Naive B cell (primary cell): ENCODE results near the gene CRYL1. TPM values are rescaled to one million over a fixed set of nuclear protein-coding genes. Genes with fewer than 3 reads are reported as not detected.

Experiments
- ATAC-seq, 2 donors: fragments of 150-1000 bp; cut with Tn5 transposase; 2 replicates each; pipeline ENCODE4 v1.10.0; 2021; ENCODE audit warnings: low read depth in 2 of 2, mild to moderate bottlenecking in 2 of 2, moderate library complexity in 2 of 2
- DNase-seq: peaks from one replicate; pipeline ENCODE4 v3.0.0; 2022
- H3K27ac Mint-ChIP-seq, 6 donors: one replicate each; pipeline ENCODE4 v1.8.0; 2020 to 2022; ENCODE audit warnings: mild to moderate bottlenecking in 6 of 6, mixed read lengths in 6 of 6, moderate library complexity in 5 of 6, inconsistent platforms in 2 of 6
- H3K27me3 Mint-ChIP-seq, 3 donors: one replicate each; pipeline ENCODE4 v1.8.0; 2021 to 2022; ENCODE audit warnings: mixed read lengths in 3 of 3, mild to moderate bottlenecking in 1 of 3
- H3K36me3 Mint-ChIP-seq, 2 donors: one replicate each; pipeline ENCODE4 v1.8.0; 2020 to 2022; ENCODE audit warnings: mixed read lengths in 2 of 2, inconsistent platforms in 1 of 2, mild to moderate bottlenecking in 1 of 2
- H3K4me1 Mint-ChIP-seq, 3 donors: one replicate each; pipeline ENCODE4 v1.8.0; 2020 to 2022; ENCODE audit warnings: mixed read lengths in 3 of 3, inconsistent platforms in 1 of 3, mild to moderate bottlenecking in 1 of 3, moderate library complexity in 1 of 3
- H3K4me3 Mint-ChIP-seq, 8 donors: one replicate each; pipeline ENCODE4 v1.8.0; 2020 to 2022; ENCODE audit warnings: mild to moderate bottlenecking in 8 of 8, mixed read lengths in 8 of 8, moderate library complexity in 8 of 8, inconsistent platforms in 2 of 8
- H3K9me3 Mint-ChIP-seq, 7 donors: one replicate each; pipeline ENCODE4 v1.8.0; 2020 to 2022; ENCODE audit warnings: mixed read lengths in 7 of 7, mild to moderate bottlenecking in 5 of 7, inconsistent platforms in 2 of 7, moderate library complexity in 1 of 7
- polyA plus RNA-seq, 6 donors: library from polyadenylated mRNA; unstranded; fragments of 300-500 nt; fragmentation: Illumina TruSeq; gene quantifications; one replicate each; pipeline ENCODE4 v1.2.3, GENCODE V29; 2021; ENCODE audit warnings: low read depth in 6 of 6

CRYL1 gene
- polyA plus RNA-seq, 6 donors from 2014 or later = 18.4 to 35.4 (median 25.8) TPM

- H3K27ac Mint-ChIP-seq = peak overlapping the region in 1 of 6 donors; percentile 16
- no peak for ATAC-seq
- no peak for DNase-seq
- no peaks in the 10 kb centered on the region for H3K9me3 Mint-ChIP-seq
- no peaks in the 10 kb centered on the region for H3K36me3 Mint-ChIP-seq
- no peak overlapping the region for H3K4me3 Mint-ChIP-seq
- H3K27me3 Mint-ChIP-seq = no peaks in the 10 kb centered on the region
- H3K4me1 Mint-ChIP-seq = no peaks in the 10 kb centered on the region
These were observed 33.3 kb upstream of the CRYL1 start for GRCh38 chr13:20558982-20559381.

GRCh38 chr13:20553311-20553710 lies 27.7 kb upstream of the CRYL1 start:
- no peak overlapping the region for H3K27ac Mint-ChIP-seq
- no peaks in the 10 kb centered on the region for H3K9me3 Mint-ChIP-seq
- ATAC-seq (no peak), DNase-seq (no peak)
- no peaks in the 10 kb centered on the region for H3K27me3 Mint-ChIP-seq
- H3K4me3 Mint-ChIP-seq = no peak overlapping the region
- no peaks in the 10 kb centered on the region for H3K36me3 Mint-ChIP-seq
- H3K4me1 Mint-ChIP-seq = no peaks in the 10 kb centered on the region

DNA sequence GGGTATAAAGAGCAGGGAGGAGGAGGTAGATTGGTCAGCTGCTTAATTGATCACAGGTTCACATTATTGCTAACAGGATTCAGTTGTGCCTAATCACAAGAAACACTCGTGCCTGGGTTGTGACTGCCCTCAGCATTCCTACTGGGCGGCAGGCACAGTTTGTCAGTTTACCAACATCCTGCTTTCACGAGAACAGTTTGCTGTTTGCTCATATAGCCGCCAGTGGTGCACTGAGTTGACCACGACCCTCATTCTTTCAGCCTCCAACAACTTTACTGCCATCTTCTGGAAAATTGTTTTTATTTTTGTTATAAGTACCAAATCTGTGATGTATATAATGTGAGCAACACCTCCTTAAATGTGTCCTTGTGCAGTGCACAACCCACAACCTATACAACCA lies 25.1 kb upstream of the CRYL1 start:
- ATAC-seq = no peak
- Mint-ChIP-seq H3K4me3 (no peak overlapping the region), H3K27ac (no peak overlapping the region), H3K27me3 (no peaks in the 10 kb centered on the region), H3K9me3 (no peaks in the 10 kb centered on the region), H3K36me3 (no peaks in the 10 kb centered on the region), H3K4me1 (peaks cover 14 to 20% (median 20%) of the 10 kb centered on the region in 3 donors)
- DNase-seq = no peak

- Mint-ChIP-seq H3K27ac (peak overlapping the region in 3 of 6 donors; percentile 21 to 86 (median 60)), H3K4me3 (peak overlapping the region in 4 of 8 donors; percentile 17 to 36 (median 30)), H3K9me3 (no peaks in the 10 kb centered on the region)
These were observed 21.8 kb upstream of the CRYL1 start for GRCh38 chr13:20547479-20547908.

DNA sequence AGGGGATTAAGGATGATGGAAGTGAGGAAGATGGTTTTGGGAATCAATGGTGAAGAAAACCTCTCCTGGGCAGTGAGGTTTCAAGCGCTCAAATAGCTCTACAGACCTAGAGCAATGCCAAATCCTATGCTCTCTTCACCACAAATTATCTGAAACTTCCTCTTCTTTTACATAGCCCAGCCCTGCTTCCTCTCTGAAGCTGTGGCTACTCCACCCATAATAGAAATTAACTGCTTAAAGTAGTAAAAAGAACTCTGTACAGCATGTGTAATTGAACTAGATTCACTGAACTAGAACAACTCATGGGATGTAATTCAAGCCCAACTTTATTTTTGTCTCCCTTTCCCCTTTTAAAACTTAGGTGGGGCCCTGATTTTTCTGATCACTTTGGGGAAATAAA lies 20.9 kb upstream of the CRYL1 start:
- peaks cover 26 to 45% (median 42%) of the 10 kb centered on the region in 3 donors for H3K4me1 Mint-ChIP-seq
- no peaks in the 10 kb centered on the region for H3K36me3 Mint-ChIP-seq
- no peaks in the 10 kb centered on the region for H3K27me3 Mint-ChIP-seq
- ATAC-seq (peak; percentile 78 to 82), DNase-seq (peak; percentile 35)
- no peaks in the 10 kb centered on the region for H3K9me3 Mint-ChIP-seq
- H3K4me3 Mint-ChIP-seq = peak overlapping the region; percentile 2 to 65 (median 28)
- H3K27ac Mint-ChIP-seq = peak overlapping the region; percentile 3 to 76 (median 9)

More at GRCh38 chr13:20547479-20547908, 21.8 kb upstream of the CRYL1 start:
- ATAC-seq (no peak), DNase-seq (no peak)
- Mint-ChIP-seq H3K27me3 (no peaks in the 10 kb centered on the region), H3K36me3 (no peaks in the 10 kb centered on the region), H3K4me1 (peaks cover 26 to 45% (median 42%) of the 10 kb centered on the region in 3 donors)

- H3K27ac Mint-ChIP-seq = peak overlapping the region; percentile 91 to 98 (median 95)
- DNase-seq (peak; percentile 25), ATAC-seq (peak; percentile 72 to 81)
These were observed 18.7 kb upstream of the CRYL1 start for GRCh38 chr13:20544201-20544923.

GRCh38 chr13:20536992-20537391 lies 11.3 kb upstream of the CRYL1 start:
- no peaks in the 10 kb centered on the region for H3K4me1 Mint-ChIP-seq
- DNase-seq (no peak), ATAC-seq (no peak)
- no peaks in the 10 kb centered on the region for H3K27me3 Mint-ChIP-seq
- H3K4me3 Mint-ChIP-seq = no peak overlapping the region
- no peaks in the 10 kb centered on the region for H3K36me3 Mint-ChIP-seq
- H3K27ac Mint-ChIP-seq = no peak overlapping the region
- H3K9me3 Mint-ChIP-seq = peaks cover 0 to 31% (median 7%) of the 10 kb centered on the region in 7 donors

More at GRCh38 chr13:20544201-20544923, 18.7 kb upstream of the CRYL1 start:
- peak overlapping the region; percentile 84 to 93 (median 88) for H3K4me3 Mint-ChIP-seq
- peaks cover 0 to 5% (median 0%) of the 10 kb centered on the region in 7 donors for H3K9me3 Mint-ChIP-seq
- H3K4me1 Mint-ChIP-seq = peaks cover 26 to 45% (median 42%) of the 10 kb centered on the region in 3 donors
- H3K36me3 Mint-ChIP-seq = no peaks in the 10 kb centered on the region
- no peaks in the 10 kb centered on the region for H3K27me3 Mint-ChIP-seq

- Mint-ChIP-seq H3K36me3 (no peaks in the 10 kb centered on the region), H3K4me3 (no peak overlapping the region), H3K9me3 (peaks cover 0 to 26% (median 10%) of the 10 kb centered on the region in 7 donors), H3K27ac (no peak overlapping the region), H3K27me3 (peaks cover 0 to under 1% (median under 1%) of the 10 kb centered on the region in 3 donors), H3K4me1 (no peaks in the 10 kb centered on the region)
- ATAC-seq = no peak
- no peak for DNase-seq
These were observed 8.5 kb upstream of the CRYL1 start for GRCh38 chr13:20534038-20534608.

- Mint-ChIP-seq H3K36me3 (no peaks in the 10 kb centered on the region), H3K27me3 (peaks cover 0 to 13% (median 11%) of the 10 kb centered on the region in 3 donors), H3K27ac (no peak overlapping the region), H3K4me1 (peaks cover 12 to 18% (median 12%) of the 10 kb centered on the region in 3 donors), H3K4me3 (peak overlapping the region in 1 of 8 donors; percentile 57), H3K9me3 (peaks cover 0 to 4% (median 0%) of the 10 kb centered on the region in 7 donors)
- DNase-seq (no peak), ATAC-seq (no peak)
These were observed 2.8 kb upstream of the CRYL1 start for GRCh38 chr13:20528452-20528851.

DNA sequence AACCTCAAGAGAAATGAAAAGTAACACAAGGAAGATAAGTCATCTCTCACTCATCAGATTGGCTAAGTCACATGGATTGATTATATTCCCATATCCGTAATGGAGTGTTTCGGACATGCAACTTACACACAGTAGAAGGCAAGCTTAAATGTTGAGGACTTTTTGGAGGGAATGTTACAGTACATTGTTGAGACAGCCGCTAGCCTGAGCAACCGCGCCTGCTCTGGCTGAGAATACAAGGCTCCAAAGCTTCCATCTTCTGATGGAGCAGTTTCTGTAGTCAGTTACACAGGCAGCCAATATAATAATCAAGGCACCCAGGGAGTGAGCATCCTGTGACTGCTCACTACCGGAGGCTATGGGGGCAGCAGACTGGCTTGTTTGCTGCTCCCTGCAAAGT lies 1.0 kb upstream of the CRYL1 start:
- Mint-ChIP-seq H3K4me1 (peaks cover 12 to 18% (median 12%) of the 10 kb centered on the region in 3 donors), H3K27ac (peak overlapping the region in 5 of 6 donors; percentile 19 to 97 (median 78)), H3K9me3 (peaks cover 0 to 3% (median 0%) of the 10 kb centered on the region in 7 donors), H3K36me3 (no peaks in the 10 kb centered on the region), H3K4me3 (peak overlapping the region; percentile 69 to 94 (median 92)), H3K27me3 (peaks cover 0 to 13% (median 11%) of the 10 kb centered on the region in 3 donors)
- ATAC-seq (no peak), DNase-seq (no peak)

DNA sequence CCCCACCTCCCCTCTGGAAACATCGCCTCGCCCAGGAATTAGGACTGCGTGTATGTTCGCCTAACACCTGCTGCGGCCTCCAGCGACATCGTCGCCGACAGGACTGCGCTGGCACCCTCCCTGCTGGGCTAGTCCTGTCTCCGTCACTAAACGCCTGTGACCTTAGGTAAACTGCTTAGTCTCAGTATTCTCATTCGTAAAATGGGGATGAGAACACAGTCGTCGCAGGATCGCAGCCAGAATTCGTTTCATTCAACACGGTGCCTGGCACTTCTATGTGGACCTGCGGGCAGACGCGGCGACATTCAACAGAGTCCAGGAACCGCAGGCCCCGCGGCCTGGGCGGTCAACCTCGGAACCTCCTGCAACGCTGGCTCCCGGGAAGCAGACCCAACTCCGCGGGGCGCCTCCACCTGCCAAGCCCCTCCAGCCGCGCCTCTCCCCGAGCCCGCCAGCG lies 485 bp downstream of the CRYL1 start:
- no peaks in the 10 kb centered on the region for H3K9me3 Mint-ChIP-seq

GRCh38 chr13:20521364-20522115 lies 4.1 kb downstream of the CRYL1 start:
- DNase-seq = no peak
- peaks cover 10 to 22% (median 20%) of the 10 kb centered on the region in 3 donors for H3K4me1 Mint-ChIP-seq
- no peak for ATAC-seq
- peak overlapping the region in 1 of 6 donors; percentile 27 for H3K27ac Mint-ChIP-seq
- H3K4me3 Mint-ChIP-seq = no peak overlapping the region
- peaks cover 0 to 9% of the 10 kb centered on the region in 2 donors for H3K36me3 Mint-ChIP-seq
- H3K9me3 Mint-ChIP-seq = no peaks in the 10 kb centered on the region
- H3K27me3 Mint-ChIP-seq = no peaks in the 10 kb centered on the region

More for the DNA sequence above, 485 bp downstream of the CRYL1 start:
- Mint-ChIP-seq H3K4me1 (peaks cover 12 to 18% (median 12%) of the 10 kb centered on the region in 3 donors), H3K36me3 (no peaks in the 10 kb centered on the region), H3K4me3 (peak overlapping the region; percentile 69 to 94 (median 90)), H3K27ac (peak overlapping the region in 4 of 6 donors; percentile 43 to 92 (median 64)), H3K27me3 (peaks cover 0 to 13% (median 11%) of the 10 kb centered on the region in 3 donors)
- ATAC-seq = peak; percentile 9 to 15
- DNase-seq = no peak

DNA sequence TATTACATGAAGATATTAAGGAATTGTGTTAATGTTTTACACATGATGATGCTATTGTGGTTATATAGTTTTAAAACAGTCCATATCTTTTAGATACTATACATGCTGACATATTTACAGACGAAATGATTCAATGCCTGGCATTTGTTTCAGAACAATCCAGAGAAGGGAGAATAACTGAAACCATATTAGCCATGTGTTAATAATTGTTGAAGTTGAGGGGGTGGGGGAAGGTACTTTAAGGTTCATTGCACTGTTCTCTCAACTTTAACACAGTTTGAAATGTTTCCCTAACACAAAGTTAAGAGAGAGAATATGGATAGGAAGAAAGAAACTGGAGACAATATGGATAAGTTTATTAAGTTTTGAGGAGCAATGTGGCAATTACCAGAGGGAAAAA lies 5.8 kb downstream of the CRYL1 start:
- H3K9me3 Mint-ChIP-seq = no peaks in the 10 kb centered on the region
- no peaks in the 10 kb centered on the region for H3K27me3 Mint-ChIP-seq
- ATAC-seq = no peak
- DNase-seq = no peak
- peak overlapping the region in 1 of 6 donors; percentile 78 for H3K27ac Mint-ChIP-seq
- peaks cover 0 to 9% of the 10 kb centered on the region in 2 donors for H3K36me3 Mint-ChIP-seq
- H3K4me3 Mint-ChIP-seq = no peak overlapping the region
- peaks cover 4 to 15% (median 13%) of the 10 kb centered on the region in 3 donors for H3K4me1 Mint-ChIP-seq
